H1 (cell line): ENCODE results near the gene MOCS3. TPM values are rescaled to one million over a fixed set of nuclear protein-coding genes. Genes with fewer than 3 reads are reported as not detected.

ENCODE experiments used
- GTF2F1 ChIP-seq: IDR thresholded peaks from 2 replicates; pipeline ENCODE4 v1.6.1; 2012; ENCODE audit warnings: low read depth, low read length, improper control_type of control experiment, borderline replicate concordance
- HDAC2 ChIP-seq, 2 experiments: fragments of 300-600 bp in 1 of 2; sonication (generic) in 1 of 2; IDR thresholded peaks; 2 replicates each; pipeline ENCODE4 v1.6.1; 2011 to 2012; ENCODE audit warnings: low read depth in 2 of 2, low read length in 2 of 2, mild to moderate bottlenecking in 2 of 2, moderate library complexity in 2 of 2, borderline replicate concordance in 1 of 2, inconsistent platforms in 1 of 2
- KDM5A ChIP-seq: fragments of 200-600 bp; IDR thresholded peaks from 2 replicates; pipeline ENCODE4 v1.7.1; 2012; ENCODE audit warnings: mild to moderate bottlenecking, low read length, inconsistent platforms, mixed read lengths
- RXRA ChIP-seq: IDR thresholded peaks from 2 replicates; pipeline ENCODE4 v1.6.1; 2011; ENCODE audit warnings: low read depth, mild to moderate bottlenecking, low read length, moderate library complexity; ENCODE audit not compliant: insufficient read depth
- SP1 ChIP-seq: IDR thresholded peaks from 2 replicates; pipeline ENCODE4 v1.6.1; 2011; ENCODE audit warnings: low read depth, low read length
- polyA plus RNA-seq, 7 experiments: library from polyadenylated mRNA; depleted of rRNA in 3 of 7; stranded (reverse) in 5 of 7; unstranded in 2 of 7; fragments of >200 nt in 5 of 7; fragments of 200-250 nt in 2 of 7; gene quantifications; 1 replicate in 5 of 7; 2 replicates in 1 of 7; 4 replicates in 1 of 7; pipeline versions ENCODE4 v1.2.1 to v1.2.3, GENCODE V29; 2011 to 2013; ENCODE audit warnings: missing spikeins in 2 of 7, mixed read lengths in 2 of 7
- total RNA-seq: library from RNA; stranded (reverse); fragmentation: NEBNext Ultra II Directional; extraction: Animal tissue kit (Norgen Biotek cat#: 25700); gene quantifications from 2 replicates; pipeline ENCODE4 v1.2.1, GENCODE V29; 2021

Gene MOCS3
- total and polyA plus RNA-seq, 2 of the 8 experiments (the other 6 are each of a cell fraction or from before 2014, with no cell fraction given) = 6.2 to 6.3 TPM

DNA sequence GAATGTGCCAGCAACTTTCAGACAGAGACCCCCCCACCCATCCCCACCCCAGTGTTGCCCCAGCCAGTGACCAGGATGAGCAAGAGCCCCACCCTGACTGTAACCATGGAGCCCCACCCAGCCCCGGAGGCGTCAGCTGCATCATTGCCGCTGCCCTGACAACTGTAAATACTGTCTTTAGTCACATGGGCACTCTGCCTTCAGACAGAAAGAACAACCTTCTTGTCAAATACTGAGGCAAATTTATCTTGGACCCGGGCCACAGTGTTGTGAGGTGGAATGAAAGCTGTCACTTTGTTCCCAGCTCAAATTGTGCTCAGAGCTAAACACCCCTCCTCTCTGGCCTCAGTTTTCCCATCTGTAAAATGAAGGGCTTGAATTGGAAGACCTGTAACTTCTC is 23.7 kb downstream of the MOCS3 start (continued):
- TF ChIP-seq SP1 = no peak
- no peak for TF ChIP-seq GTF2F1
- TF ChIP-seq RXRA = no peak
- TF ChIP-seq HDAC2 (IDR thresholded peaks at IDR 0.05; ENCODE audit: borderline replicate concordance in 1 of 2, low read depth in 2 of 2, low read length in 2 of 2) = no peak
- TF ChIP-seq KDM5A = no peak
